ENCODE results near the gene CST11.

The CST11 gene

GRCh38 chr20:23453549-23454543, 1.2 kb upstream of the CST11 start:
- no peak for DNase-seq (ENCODE audit: low spot score)

- DNase-seq (ENCODE audit: low spot score), result no peak
Observed at GRCh38 chr20:23451956-23452487, 654 bp downstream of the CST11 start.

GRCh38 chr20:23450877-23451276, 1.8 kb downstream of the CST11 start:
- DNase-seq (ENCODE audit: low spot score), result no peak

- no peak for DNase-seq (ENCODE audit: low spot score)
Observed at GRCh38 chr20:23449421-23449820, 3.3 kb downstream of the CST11 start.

GRCh38 chr20:23448167-23448566, 4.5 kb downstream of the CST11 start:
- no peak for DNase-seq (ENCODE audit: low spot score)

- peak; percentile 41 for DNase-seq (ENCODE audit: low spot score)
Observed at GRCh38 chr20:23446505-23446904, 6.2 kb downstream of the CST11 start.

- peak; percentile 65 for DNase-seq (ENCODE audit: low spot score)
Observed at GRCh38 chr20:23445596-23446217, 7.0 kb downstream of the CST11 start.

- no peak for DNase-seq (ENCODE audit: low spot score)
Observed at GRCh38 chr20:23444859-23445258, 7.8 kb downstream of the CST11 start.

- DNase-seq (ENCODE audit: low spot score), result no peak
Observed at GRCh38 chr20:23442436-23442835, 10.2 kb downstream of the CST11 start.

GRCh38 chr20:23441850-23442313, 10.8 kb downstream of the CST11 start:
- DNase-seq (ENCODE audit: low spot score), result peak; percentile 69

- DNase-seq (ENCODE audit: low spot score), result no peak
Observed at GRCh38 chr20:23440004-23440403, 12.7 kb downstream of the CST11 start.

GRCh38 chr20:23438661-23439060, 14.0 kb downstream of the CST11 start:
- no peak for DNase-seq (ENCODE audit: low spot score)

- no peak for DNase-seq (ENCODE audit: low spot score)
Observed at GRCh38 chr20:23437126-23437899, 15.4 kb downstream of the CST11 start.

- no peak for DNase-seq (ENCODE audit: low spot score)
Observed at GRCh38 chr20:23436681-23437080, 16.0 kb downstream of the CST11 start.

GRCh38 chr20:23435626-23436539, 16.8 kb downstream of the CST11 start:
- no peak for DNase-seq (ENCODE audit: low spot score)

- no peak for DNase-seq (ENCODE audit: low spot score)
Observed at GRCh38 chr20:23434521-23435313, 18.0 kb downstream of the CST11 start.

GRCh38 chr20:23433628-23434027, 19.0 kb downstream of the CST11 start:
- no peak for DNase-seq (ENCODE audit: low spot score)

- no peak for DNase-seq (ENCODE audit: low spot score)
Observed at GRCh38 chr20:23425129-23425528, 27.5 kb downstream of the CST11 start.

- DNase-seq (ENCODE audit: low spot score), result peak; percentile 88
Observed at GRCh38 chr20:23420943-23421931, 31.4 kb downstream of the CST11 start, which contains the start of gene NAPB. NAPB (minus strand) TSS chr20:23421488; CDS start chr20:23421402, 86 bp downstream.

All from kidney capillary endothelial cell (primary cell).